Neuronal stem cell (in vitro differentiated cells): ENCODE measurements around the gene PSMD3. TPM values are rescaled to one million over a fixed set of nuclear protein-coding genes. Genes with fewer than 3 reads are reported as not detected.

Experiments used
- DNase-seq: peaks from one replicate; pipeline ENCODE4 v3.0.0-alpha.2; 2013; ENCODE audit warnings: low spot score
- H2AFZ ChIP-seq: one replicate; pipeline ENCODE4 v1.6.1; 2013; ENCODE audit warnings: mild to moderate bottlenecking, low read length, inconsistent platforms
- H2AK5ac ChIP-seq: 2 replicates; pipeline ENCODE4 v1.6.1; 2013; ENCODE audit warnings: low read depth, mild to moderate bottlenecking, inconsistent platforms, low read length, moderate library complexity, mixed read lengths
- H2BK120ac ChIP-seq: 2 replicates; pipeline ENCODE4 v1.6.1; 2013; ENCODE audit warnings: low read depth, mild to moderate bottlenecking, inconsistent platforms, low read length, moderate library complexity, mixed read lengths
- H2BK12ac ChIP-seq: one replicate; pipeline ENCODE4 v1.6.1; 2013; ENCODE audit warnings: low read length, inconsistent platforms
- H2BK15ac ChIP-seq: 2 replicates; pipeline ENCODE4 v1.6.1; 2013; ENCODE audit warnings: mild to moderate bottlenecking, low read length, inconsistent platforms, mixed read lengths
- H2BK5ac ChIP-seq: one replicate; pipeline ENCODE4 v1.6.1; 2013; ENCODE audit warnings: inconsistent platforms, mild to moderate bottlenecking, low read length, moderate library complexity
- H3K14ac ChIP-seq: one replicate; pipeline ENCODE4 v1.6.1; 2013; ENCODE audit warnings: low read length, inconsistent platforms
- H3K18ac ChIP-seq: 2 replicates; pipeline ENCODE4 v1.6.1; 2013; ENCODE audit warnings: low read length, inconsistent platforms
- H3K23ac ChIP-seq: 2 replicates; pipeline ENCODE4 v1.6.1; 2013; ENCODE audit warnings: low read depth, mild to moderate bottlenecking, mixed read lengths, low read length, inconsistent platforms; ENCODE audit not compliant: poor library complexity
- H3K27ac ChIP-seq: replicated peaks from 3 replicates; pipeline ENCODE4 v1.5.1; 2013; ENCODE audit warnings: low read length, inconsistent platforms
- H3K27me3 ChIP-seq, 3 experiments: 2 replicates each; pipeline ENCODE4 v1.6.1; 2013; ENCODE audit warnings: low read length in 3 of 3, mild to moderate bottlenecking in 2 of 3, inconsistent platforms in 1 of 3, low read depth in 1 of 3, mixed read lengths in 1 of 3, moderate library complexity in 1 of 3; ENCODE audit not compliant: control insufficient read depth in 3 of 3, insufficient read depth in 3 of 3
- H3K36me3 ChIP-seq, 2 donors: replicated peaks in 1 of 2; 2 replicates each; pipeline ENCODE4 v1.6.1; 2013; ENCODE audit warnings: low read length in 2 of 2; ENCODE audit not compliant: control insufficient read depth in 2 of 2, insufficient read depth in 2 of 2
- H3K4ac ChIP-seq: 2 replicates; pipeline ENCODE4 v1.6.1; 2013; ENCODE audit warnings: inconsistent platforms, mild to moderate bottlenecking, low read length, moderate library complexity
- H3K4me1 ChIP-seq, 2 donors: 1 replicate in 1 of 2; 2 replicates in 1 of 2; pipeline ENCODE4 v1.6.1; 2013; ENCODE audit warnings: low read length in 2 of 2, low read depth in 1 of 2; ENCODE audit not compliant: control insufficient read depth in 2 of 2, insufficient read depth in 1 of 2
- H3K4me2 ChIP-seq: one replicate; pipeline ENCODE4 v1.6.1; 2013; ENCODE audit warnings: mild to moderate bottlenecking, low read length, inconsistent platforms; ENCODE audit not compliant: insufficient read depth, poor library complexity, severe bottlenecking
- H3K4me3 ChIP-seq, 2 donors: 2 replicates each; pipeline ENCODE4 v1.5.1; 2013; ENCODE audit warnings: low read length in 2 of 2, mild to moderate bottlenecking in 2 of 2, inconsistent platforms in 1 of 2, moderate library complexity in 1 of 2
- H3K79me1 ChIP-seq: one replicate; pipeline ENCODE4 v1.6.1; 2013; ENCODE audit warnings: low read depth, mild to moderate bottlenecking, inconsistent platforms, low read length, moderate library complexity
- H3K9ac ChIP-seq: one replicate; pipeline ENCODE4 v1.6.1; 2013; ENCODE audit warnings: mild to moderate bottlenecking, low read depth, low read length, inconsistent platforms; ENCODE audit not compliant: poor library complexity
- H3K9me3 ChIP-seq, 2 donors: replicated peaks in 1 of 2; 2 replicates each; pipeline versions ENCODE3 to v1.6.1; 2013; ENCODE audit warnings: low read length in 2 of 2, mild to moderate bottlenecking in 2 of 2, inconsistent platforms in 1 of 2, low read depth in 1 of 2, mixed read lengths in 1 of 2, moderate library complexity in 1 of 2; ENCODE audit not compliant: control insufficient read depth in 2 of 2, insufficient read depth in 1 of 2
- H4K8ac ChIP-seq: one replicate; pipeline ENCODE4 v1.6.1; 2013; ENCODE audit warnings: low read depth, mild to moderate bottlenecking, inconsistent platforms, low read length, moderate library complexity
- H4K91ac ChIP-seq: one replicate; pipeline ENCODE4 v1.6.1; 2013; ENCODE audit warnings: low read length, low read depth, mild to moderate bottlenecking, inconsistent platforms; ENCODE audit not compliant: poor library complexity
- WGBS, 2 donors: extraction: QIAGEN DNeasy Blood & Tissue Kit; methylation state at CpG; one replicate each; pipeline ENCODE4 v1.1.7; 2013; ENCODE audit warnings: missing lambda C conversion rate in 2 of 2, mixed read lengths in 1 of 2; ENCODE audit not compliant: insufficient read length in 2 of 2, insufficient replicate concordance in 1 of 2; ENCODE audit errors: extremely low coverage in 2 of 2; 5-methylcytosine and 5-hydroxymethylcytosine counted together
- polyA plus RNA-seq, 2 experiments: library from polyadenylated mRNA; stranded (reverse); fragments of 200-250 nt; gene quantifications; one replicate each; pipeline ENCODE4 v1.2.3, GENCODE V29; 2013

PSMD3 gene
- polyA plus RNA-seq (2013, experiment 1 of 2): 102 TPM
- polyA plus RNA-seq (2013, experiment 2 of 2): 99.7 TPM

GRCh38 chr17:39980351-39981206 lies at the start of gene PSMD3:
TSS of gene PSMD3 (plus strand) at chr17:39980807. CDS start at chr17:39980971, 164 bp downstream.
- H3K4me3 ChIP-seq: peak within 1 kb of the TSS; percentile 94 to 95
- peak within 1 kb of the TSS; percentile 99 for H3K14ac ChIP-seq
- WGBS, 2 donors: no CpG with 5 or more reads among the region's 84 CpGs
- H3K4me2 ChIP-seq: peak within 1 kb of the TSS; percentile 89
- DNase-seq: peak; percentile 100
- peak within 1 kb of the TSS; percentile 85 for H2BK12ac ChIP-seq
- peaks cover 0 to 33% (median 0%) of the 10 kb centered on the region in 3 experiments for H3K27me3 ChIP-seq
- H2BK5ac ChIP-seq: peak within 1 kb of the TSS; percentile 89
- peak within 1 kb of the TSS; percentile 97 for H3K9ac ChIP-seq
- peak within 1 kb of the TSS; percentile 92 for H2AK5ac ChIP-seq
- H4K8ac ChIP-seq: peak within 1 kb of the TSS; percentile 26
- peak within 1 kb of the TSS; percentile 90 for H3K23ac ChIP-seq
- H2AFZ ChIP-seq: peak within 1 kb of the TSS; percentile 94
- H3K4me1 ChIP-seq: peaks cover 6 to 11% of the 10 kb centered on the region in 2 donors
- H3K36me3 ChIP-seq: peaks cover 14 to 23% of the 10 kb centered on the region in 2 donors
- peak within 1 kb of the TSS; percentile 89 for H2BK120ac ChIP-seq
- peak within 1 kb of the TSS; percentile 59 for H3K4ac ChIP-seq
- H3K27ac ChIP-seq: peak within 1 kb of the TSS; percentile 55
- H3K79me1 ChIP-seq: peaks cover 5% of the 10 kb centered on the region
- H4K91ac ChIP-seq: no peak within 1 kb of the TSS
- H3K18ac ChIP-seq: peak within 1 kb of the TSS; percentile 98
- peak within 1 kb of the TSS; percentile 70 for H2BK15ac ChIP-seq
- H3K9me3 ChIP-seq: no peaks in the 10 kb centered on the region

DNA sequence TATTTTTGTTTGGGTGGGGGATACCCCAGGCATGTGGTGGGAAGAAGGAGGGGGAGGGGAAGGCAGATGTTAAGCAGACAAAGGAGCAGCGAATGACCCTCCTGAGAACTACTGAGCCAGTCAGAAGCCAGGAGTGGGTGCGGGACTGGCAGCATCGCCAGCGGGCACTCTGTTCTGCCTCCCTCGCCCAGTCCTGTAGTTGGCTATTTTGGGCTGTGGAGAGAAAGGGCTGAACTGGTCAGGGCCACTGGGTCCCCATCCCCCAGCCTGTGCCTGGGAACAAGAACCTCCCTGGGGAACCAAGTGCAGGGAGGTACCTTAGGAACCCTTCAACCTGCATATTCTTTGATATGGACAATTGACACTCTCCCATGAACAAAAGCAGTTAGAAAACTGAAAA lies 46.7 kb upstream of the PSMD3 start:
- DNase-seq: no peak
- no peak overlapping the region for H2AFZ ChIP-seq
- no peak overlapping the region for H2BK12ac ChIP-seq
- no peak overlapping the region for H4K8ac ChIP-seq
- peak overlapping the region; percentile 68 for H4K91ac ChIP-seq
- H2BK15ac ChIP-seq: no peak overlapping the region
- no peaks in the 10 kb centered on the region for H3K79me1 ChIP-seq
- H3K27ac ChIP-seq: no peak overlapping the region
- H3K9me3 ChIP-seq: no peaks in the 10 kb centered on the region
- no peak overlapping the region for H3K4ac ChIP-seq
- peak overlapping the region; percentile 11 for H3K18ac ChIP-seq
- no peaks in the 10 kb centered on the region for H3K27me3 ChIP-seq
- H2BK120ac ChIP-seq: no peak overlapping the region
- H3K4me3 ChIP-seq: peak overlapping the region in 1 of 2 donors; percentile 30
- no peak overlapping the region for H3K9ac ChIP-seq
- H2AK5ac ChIP-seq: no peak overlapping the region
- no peak overlapping the region for H3K4me2 ChIP-seq
- H3K23ac ChIP-seq: no peak overlapping the region
- H2BK5ac ChIP-seq: no peak overlapping the region
- H3K4me1 ChIP-seq: peaks cover 0 to 5% of the 10 kb centered on the region in 2 donors
- H3K36me3 ChIP-seq: no peaks in the 10 kb centered on the region
- H3K14ac ChIP-seq: no peak overlapping the region
- WGBS, 2 donors: no CpG with 5 or more reads among the region's 5 CpGs

DNA sequence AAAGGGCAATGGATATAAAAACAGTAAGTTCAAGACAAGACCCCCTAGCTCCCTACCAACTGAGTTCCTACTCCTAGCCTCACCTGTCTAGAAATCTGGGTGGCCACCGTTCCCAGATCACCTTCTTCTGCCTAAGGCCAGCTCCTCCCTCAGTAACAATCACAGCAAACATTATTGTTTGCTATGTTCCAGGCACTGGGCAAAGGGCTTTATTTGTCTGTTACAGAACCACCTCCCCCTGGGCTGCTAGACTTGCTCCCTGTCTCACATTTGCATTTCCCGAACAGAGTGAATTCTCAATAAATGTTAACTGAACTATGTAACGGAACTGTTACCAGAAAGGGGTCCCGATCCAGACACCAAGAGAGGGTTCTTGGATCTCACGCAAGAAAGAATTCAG lies 46.3 kb upstream of the PSMD3 start:
- H2BK12ac ChIP-seq: no peak overlapping the region
- DNase-seq: no peak
- H3K9me3 ChIP-seq: no peaks in the 10 kb centered on the region
- no peaks in the 10 kb centered on the region for H3K79me1 ChIP-seq
- H3K14ac ChIP-seq: no peak overlapping the region
- H3K23ac ChIP-seq: no peak overlapping the region
- H3K18ac ChIP-seq: no peak overlapping the region
- H3K4me3 ChIP-seq: no peak overlapping the region
- no peak overlapping the region for H2BK5ac ChIP-seq
- no CpG with 5 or more reads among the region's 5 CpGs for WGBS, 2 donors
- no peak overlapping the region for H3K4ac ChIP-seq
- H2AFZ ChIP-seq: no peak overlapping the region
- H4K8ac ChIP-seq: no peak overlapping the region
- no peak overlapping the region for H3K4me2 ChIP-seq
- no peak overlapping the region for H3K9ac ChIP-seq
- no peak overlapping the region for H3K27ac ChIP-seq
- no peaks in the 10 kb centered on the region for H3K36me3 ChIP-seq
- H2BK15ac ChIP-seq: no peak overlapping the region
- no peak overlapping the region for H2BK120ac ChIP-seq
- no peak overlapping the region for H2AK5ac ChIP-seq
- no peak overlapping the region for H4K91ac ChIP-seq
- H3K4me1 ChIP-seq: peaks cover 1 to 5% of the 10 kb centered on the region in 2 donors
- H3K27me3 ChIP-seq: no peaks in the 10 kb centered on the region

DNA sequence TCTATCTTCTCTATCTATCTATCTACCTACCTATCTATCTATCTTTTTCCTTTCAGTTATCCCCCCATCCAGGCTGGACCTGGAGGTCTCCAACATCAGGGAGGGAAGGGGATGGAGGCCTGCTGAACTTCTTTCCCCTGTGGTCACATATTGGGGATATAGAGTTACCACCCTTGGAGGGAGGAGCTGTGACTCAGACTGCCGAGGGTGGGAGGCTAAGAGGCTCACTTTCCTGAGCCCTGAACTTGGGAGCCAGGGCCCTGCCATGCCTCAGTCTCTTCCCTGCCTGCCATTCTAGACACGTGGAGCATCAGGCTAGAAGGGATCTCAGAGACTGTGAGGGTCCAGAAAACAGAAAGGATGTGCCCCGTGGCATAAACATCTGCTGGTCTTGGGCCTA lies 44.7 kb upstream of the PSMD3 start:
- no peaks in the 10 kb centered on the region for H3K9me3 ChIP-seq
- no peak overlapping the region for H3K4me2 ChIP-seq
- no peak overlapping the region for H3K18ac ChIP-seq
- H2BK12ac ChIP-seq: no peak overlapping the region
- H3K4me1 ChIP-seq: peaks cover 5 to 7% of the 10 kb centered on the region in 2 donors
- no peaks in the 10 kb centered on the region for H3K36me3 ChIP-seq
- no peaks in the 10 kb centered on the region for H3K27me3 ChIP-seq
- H2BK5ac ChIP-seq: no peak overlapping the region
- no peak overlapping the region for H3K14ac ChIP-seq
- no peak overlapping the region for H3K9ac ChIP-seq
- no peak overlapping the region for H3K27ac ChIP-seq
- no peak overlapping the region for H4K91ac ChIP-seq
- WGBS, 2 donors: no CpG with 5 or more reads among the region's 3 CpGs
- no peak overlapping the region for H3K4ac ChIP-seq
- H3K4me3 ChIP-seq: peak overlapping the region in 1 of 2 donors; percentile 38
- no peak overlapping the region for H4K8ac ChIP-seq
- H2AFZ ChIP-seq: no peak overlapping the region
- DNase-seq: no peak
- no peaks in the 10 kb centered on the region for H3K79me1 ChIP-seq
- no peak overlapping the region for H2BK120ac ChIP-seq
- H2AK5ac ChIP-seq: no peak overlapping the region
- H3K23ac ChIP-seq: no peak overlapping the region
- H2BK15ac ChIP-seq: no peak overlapping the region
